Colonic mucosa (tissue), 4 donors: Measurements from ENCODE around the gene HDAC9. TPM values are rescaled to one million over a fixed set of nuclear protein-coding genes. Genes with fewer than 3 reads are reported as not detected.

ENCODE experiments used
- DNase-seq: peaks from one replicate; pipeline ENCODE4 v3.0.0-alpha.2; 2020
- H3K27ac ChIP-seq: fragments of 200-600 bp; one replicate; pipeline ENCODE4 v1.8.0; 2021
- H3K27me3 ChIP-seq: fragments of 200-600 bp; one replicate; pipeline ENCODE4 v1.8.0; 2021
- H3K36me3 ChIP-seq: fragments of 200-600 bp; one replicate; pipeline ENCODE4 v1.8.0; 2021
- H3K4me1 ChIP-seq: fragments of 200-600 bp; one replicate; pipeline ENCODE4 v1.8.0; 2021; ENCODE audit warnings: mild to moderate bottlenecking
- H3K4me3 ChIP-seq: fragments of 200-600 bp; one replicate; pipeline ENCODE4 v1.8.0; 2021
- H3K9ac ChIP-seq, 2 donors: one replicate each; pipeline ENCODE4 v1.7.0; 2013; ENCODE audit warnings: control low read depth in 2 of 2, low read depth in 2 of 2, low read length in 2 of 2
- H3K9me3 ChIP-seq: fragments of 200-600 bp; one replicate; pipeline ENCODE4 v1.8.0; 2021
- intact Hi-C: fragments of 100-400 bp; cut with DNase I; formaldehyde crosslinking; loops from one replicate; pipeline ENCODE4 v1.14.1; 2022
- total RNA-seq, 2 donors: library from RNA; stranded (reverse); fragmentation: NEBNext Ultra II Directional in 1 of 2; extraction: Animal tissue kit (Norgen Biotek cat#: 25700) in 1 of 2; gene quantifications; one replicate each; pipeline ENCODE4 v1.2.1, GENCODE V29; 2021
- TF ChIP-seq, protein P1 (sequence below): fragments of 200-600 bp; IDR thresholded peaks from one replicate; pipeline ENCODE4 v1.8.0; 2022; ENCODE audit warnings: antibody characterized with exemption, mild to moderate bottlenecking
- donor health status: healthy.
- donor health status: DM: no; HTN: no; CAD: no.
- donor health status: DM: no; HTN: no; CAD: no.

The HDAC9 gene
- total RNA-seq, 2 donors from 2014 or later: 2.6 to 8.7 TPM

DNA sequence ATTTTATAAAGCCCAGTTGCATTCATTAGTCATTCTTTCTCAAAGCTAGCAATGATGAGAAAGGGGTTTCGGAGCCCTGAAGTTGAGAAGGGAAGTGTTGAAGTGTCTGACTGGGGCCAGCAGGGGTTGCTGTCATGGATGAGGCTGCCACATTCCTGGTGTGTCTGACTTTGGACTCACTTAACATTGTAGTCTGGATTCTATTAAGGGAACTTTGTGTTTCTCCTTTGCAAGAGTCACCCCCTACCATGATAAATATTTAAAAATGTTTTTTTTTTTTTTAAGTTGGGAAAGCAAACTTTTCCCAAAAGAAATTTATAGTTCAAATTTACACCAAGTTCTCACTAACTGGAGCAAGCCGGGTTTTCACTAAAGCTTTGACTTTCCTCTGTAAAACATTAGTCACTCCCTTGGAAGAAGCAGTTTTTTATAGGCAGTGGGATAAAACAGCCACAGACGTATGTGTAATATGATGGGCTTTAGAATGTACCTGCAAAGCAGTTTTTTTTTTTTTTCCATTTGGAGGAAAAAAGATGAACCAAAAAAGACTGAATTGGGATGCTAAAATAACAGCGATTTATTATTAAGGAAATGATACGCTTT lies 378.3 kb downstream of the HDAC9 start:
- H3K9me3 ChIP-seq: no peaks in the 10 kb centered on the region
- no peak overlapping the region for H3K4me3 ChIP-seq
- H3K36me3 ChIP-seq: no peaks in the 10 kb centered on the region
- H3K27me3 ChIP-seq: no peaks in the 10 kb centered on the region
- no peak overlapping the region for H3K27ac ChIP-seq
- no peak overlapping the region for H3K9ac ChIP-seq
- TF ChIP-seq, protein P1, sequence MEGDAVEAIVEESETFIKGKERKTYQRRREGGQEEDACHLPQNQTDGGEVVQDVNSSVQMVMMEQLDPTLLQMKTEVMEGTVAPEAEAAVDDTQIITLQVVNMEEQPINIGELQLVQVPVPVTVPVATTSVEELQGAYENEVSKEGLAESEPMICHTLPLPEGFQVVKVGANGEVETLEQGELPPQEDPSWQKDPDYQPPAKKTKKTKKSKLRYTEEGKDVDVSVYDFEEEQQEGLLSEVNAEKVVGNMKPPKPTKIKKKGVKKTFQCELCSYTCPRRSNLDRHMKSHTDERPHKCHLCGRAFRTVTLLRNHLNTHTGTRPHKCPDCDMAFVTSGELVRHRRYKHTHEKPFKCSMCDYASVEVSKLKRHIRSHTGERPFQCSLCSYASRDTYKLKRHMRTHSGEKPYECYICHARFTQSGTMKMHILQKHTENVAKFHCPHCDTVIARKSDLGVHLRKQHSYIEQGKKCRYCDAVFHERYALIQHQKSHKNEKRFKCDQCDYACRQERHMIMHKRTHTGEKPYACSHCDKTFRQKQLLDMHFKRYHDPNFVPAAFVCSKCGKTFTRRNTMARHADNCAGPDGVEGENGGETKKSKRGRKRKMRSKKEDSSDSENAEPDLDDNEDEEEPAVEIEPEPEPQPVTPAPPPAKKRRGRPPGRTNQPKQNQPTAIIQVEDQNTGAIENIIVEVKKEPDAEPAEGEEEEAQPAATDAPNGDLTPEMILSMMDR: no peak
- no peak for DNase-seq
- no peaks in the 10 kb centered on the region for H3K4me1 ChIP-seq
- intact Hi-C loops: no loop called here

GRCh38 chr7:18874880-18875279 lies 379.3 kb downstream of the HDAC9 start:
- no peak for DNase-seq
- no peaks in the 10 kb centered on the region for H3K27me3 ChIP-seq
- no peak overlapping the region for H3K27ac ChIP-seq
- intact Hi-C loops: no loop called here
- TF ChIP-seq, protein P1: no peak
- no peaks in the 10 kb centered on the region for H3K36me3 ChIP-seq
- H3K9ac ChIP-seq: no peak overlapping the region
- H3K4me3 ChIP-seq: no peak overlapping the region
- H3K4me1 ChIP-seq: no peaks in the 10 kb centered on the region
- H3K9me3 ChIP-seq: no peaks in the 10 kb centered on the region

GRCh38 chr7:18877874-18878273 lies 382.3 kb downstream of the HDAC9 start:
- Histone ChIP-seq H3K4me3 (no peak overlapping the region), H3K9me3 (no peaks in the 10 kb centered on the region), H3K27me3 (no peaks in the 10 kb centered on the region), H3K4me1 (no peaks in the 10 kb centered on the region), H3K36me3 (no peaks in the 10 kb centered on the region), H3K27ac (no peak overlapping the region), H3K9ac (no peak overlapping the region)
- intact Hi-C loops: no loop called here
- DNase-seq: no peak
- TF ChIP-seq, protein P1: no peak

DNA sequence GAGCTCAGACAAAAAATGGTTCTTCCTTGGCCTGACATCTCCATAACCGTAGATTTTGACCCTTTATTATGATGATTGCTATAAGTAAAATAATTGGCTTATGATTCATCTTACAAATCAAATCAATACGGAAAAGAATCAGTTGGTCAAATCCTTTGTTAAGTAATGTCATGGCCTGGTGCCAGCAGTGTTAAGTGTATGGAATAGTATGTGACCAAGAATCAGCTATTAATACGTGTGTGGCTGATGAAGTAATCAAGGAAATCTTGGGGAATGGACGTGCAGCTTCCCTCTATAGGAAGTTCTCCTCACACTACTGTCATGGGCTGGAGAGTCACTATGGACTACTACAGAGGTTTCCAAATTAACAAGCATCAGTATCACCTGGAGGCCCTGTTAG lies 391.3 kb downstream of the HDAC9 start:
- Histone ChIP-seq H3K9ac (no peak overlapping the region), H3K27me3 (no peaks in the 10 kb centered on the region), H3K4me1 (no peaks in the 10 kb centered on the region), H3K9me3 (no peaks in the 10 kb centered on the region), H3K27ac (no peak overlapping the region), H3K4me3 (no peak overlapping the region), H3K36me3 (no peaks in the 10 kb centered on the region)
- intact Hi-C loops: no loop called here
- no peak for DNase-seq
- TF ChIP-seq, protein P1: no peak

- Histone ChIP-seq H3K36me3 (no peaks in the 10 kb centered on the region), H3K9ac (no peak overlapping the region), H3K4me1 (no peaks in the 10 kb centered on the region), H3K27ac (no peak overlapping the region), H3K27me3 (no peaks in the 10 kb centered on the region), H3K9me3 (no peaks in the 10 kb centered on the region), H3K4me3 (no peak overlapping the region)
- intact Hi-C loops: no loop called here
- DNase-seq: no peak
- TF ChIP-seq, protein P1: no peak
Measured at GRCh38 chr7:18889436-18889835, 393.9 kb downstream of the HDAC9 start.
